NB4 (cell line): ENCODE data around the gene SMPD3.

Experiments used
- DNase-seq: peaks from one replicate; pipeline ENCODE4 v3.0.0; 2010; ENCODE audit warnings: low read depth
- H3K4me3 ChIP-seq: one replicate; pipeline ENCODE4 v1.5.1; 2011; ENCODE audit warnings: mild to moderate bottlenecking, low read depth, low read length, moderate library complexity
- MYC ChIP-seq: IDR thresholded peaks from 2 replicates; pipeline ENCODE4 v1.6.1; 2011; ENCODE audit warnings: low read depth, low read length
- POLR2A ChIP-seq: IDR thresholded peaks from 2 replicates; pipeline ENCODE4 v1.6.1; 2011; ENCODE audit warnings: mild to moderate bottlenecking; ENCODE audit not compliant: insufficient read length; ENCODE audit errors: extremely low read depth
- TF ChIP-seq, protein P1 (sequence below): IDR thresholded peaks from one replicate; pipeline ENCODE4 v1.5.1; 2012; ENCODE audit warnings: low read depth, low read length
- TF ChIP-seq, protein P2 (sequence below): IDR thresholded peaks from 2 replicates; pipeline ENCODE4 v1.6.1; 2011; ENCODE audit warnings: low read depth, low read length

The SMPD3 gene

DNA sequence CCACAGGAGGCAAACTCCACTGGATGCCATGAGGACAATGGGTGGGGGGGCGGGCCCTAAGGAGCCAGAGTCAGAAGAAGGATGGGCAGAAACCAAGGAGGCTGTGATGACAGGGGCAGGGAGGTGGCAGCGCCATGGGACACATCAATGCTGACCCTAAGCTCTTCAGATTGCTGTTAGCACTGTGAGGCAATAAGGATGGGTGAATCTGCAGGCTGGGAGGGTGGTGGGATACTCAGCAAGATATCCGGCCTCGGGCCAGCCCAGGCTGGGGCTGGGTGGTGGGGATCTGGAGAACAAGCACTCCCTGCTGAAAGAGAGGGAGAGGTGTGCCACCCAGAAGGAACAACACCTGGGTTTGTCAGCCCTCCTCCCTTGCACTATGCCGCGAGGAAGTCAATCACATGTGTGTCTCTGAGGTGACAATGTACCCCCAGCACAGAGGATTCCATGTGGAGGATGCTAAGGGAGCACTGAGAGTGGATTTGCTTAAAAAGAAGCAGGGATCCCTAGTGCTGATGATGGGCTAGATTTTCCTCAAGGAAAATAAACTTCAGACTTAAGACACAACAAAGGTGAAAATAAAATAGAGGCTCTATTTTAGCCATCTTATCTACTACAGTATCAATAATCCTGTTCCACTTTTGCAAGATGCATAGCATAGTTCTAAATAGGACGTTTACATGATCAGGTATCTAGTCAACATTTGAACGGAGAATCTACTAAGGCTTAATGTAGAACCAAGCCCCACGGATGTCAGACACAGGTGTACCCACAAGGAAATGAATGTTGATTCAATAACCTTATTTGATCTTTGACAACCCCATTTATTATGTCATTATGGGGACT, 22.6 kb downstream of the SMPD3 start:
- TF ChIP-seq POLR2A (no peak), MYC (no peak)
- TF ChIP-seq, protein P1, sequence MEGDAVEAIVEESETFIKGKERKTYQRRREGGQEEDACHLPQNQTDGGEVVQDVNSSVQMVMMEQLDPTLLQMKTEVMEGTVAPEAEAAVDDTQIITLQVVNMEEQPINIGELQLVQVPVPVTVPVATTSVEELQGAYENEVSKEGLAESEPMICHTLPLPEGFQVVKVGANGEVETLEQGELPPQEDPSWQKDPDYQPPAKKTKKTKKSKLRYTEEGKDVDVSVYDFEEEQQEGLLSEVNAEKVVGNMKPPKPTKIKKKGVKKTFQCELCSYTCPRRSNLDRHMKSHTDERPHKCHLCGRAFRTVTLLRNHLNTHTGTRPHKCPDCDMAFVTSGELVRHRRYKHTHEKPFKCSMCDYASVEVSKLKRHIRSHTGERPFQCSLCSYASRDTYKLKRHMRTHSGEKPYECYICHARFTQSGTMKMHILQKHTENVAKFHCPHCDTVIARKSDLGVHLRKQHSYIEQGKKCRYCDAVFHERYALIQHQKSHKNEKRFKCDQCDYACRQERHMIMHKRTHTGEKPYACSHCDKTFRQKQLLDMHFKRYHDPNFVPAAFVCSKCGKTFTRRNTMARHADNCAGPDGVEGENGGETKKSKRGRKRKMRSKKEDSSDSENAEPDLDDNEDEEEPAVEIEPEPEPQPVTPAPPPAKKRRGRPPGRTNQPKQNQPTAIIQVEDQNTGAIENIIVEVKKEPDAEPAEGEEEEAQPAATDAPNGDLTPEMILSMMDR: no peak
- TF ChIP-seq, protein P2, sequence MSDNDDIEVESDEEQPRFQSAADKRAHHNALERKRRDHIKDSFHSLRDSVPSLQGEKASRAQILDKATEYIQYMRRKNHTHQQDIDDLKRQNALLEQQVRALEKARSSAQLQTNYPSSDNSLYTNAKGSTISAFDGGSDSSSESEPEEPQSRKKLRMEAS: no peak
- no peak for DNase-seq

DNA sequence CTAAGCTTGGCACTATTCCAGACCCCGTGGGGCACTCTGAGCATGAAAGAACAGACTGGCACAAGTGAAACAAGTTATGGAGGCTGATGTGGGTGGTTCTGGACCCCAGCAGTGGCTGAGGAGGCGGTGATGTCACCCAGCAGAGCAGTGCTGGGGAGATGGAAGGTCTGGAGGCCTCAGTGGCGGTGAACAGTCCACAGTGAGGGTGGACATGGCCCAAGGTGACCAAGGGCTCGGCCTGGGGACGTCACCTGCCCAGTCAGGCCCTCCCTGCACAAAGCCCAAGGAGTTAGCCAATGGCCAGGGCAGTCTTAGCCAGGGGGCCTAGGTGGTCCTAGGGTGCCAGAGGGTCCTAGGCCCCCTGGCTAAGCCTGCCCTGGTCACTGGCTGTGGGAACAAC, 24.5 kb downstream of the SMPD3 start:
- H3K4me3 ChIP-seq: no peak overlapping the region
- DNase-seq: no peak
- TF ChIP-seq POLR2A (no peak), MYC (no peak)
- TF ChIP-seq, protein P1: no peak
- TF ChIP-seq, protein P2: no peak

More for the DNA sequence above, 22.6 kb downstream of the SMPD3 start:
- no peak overlapping the region for H3K4me3 ChIP-seq

DNA sequence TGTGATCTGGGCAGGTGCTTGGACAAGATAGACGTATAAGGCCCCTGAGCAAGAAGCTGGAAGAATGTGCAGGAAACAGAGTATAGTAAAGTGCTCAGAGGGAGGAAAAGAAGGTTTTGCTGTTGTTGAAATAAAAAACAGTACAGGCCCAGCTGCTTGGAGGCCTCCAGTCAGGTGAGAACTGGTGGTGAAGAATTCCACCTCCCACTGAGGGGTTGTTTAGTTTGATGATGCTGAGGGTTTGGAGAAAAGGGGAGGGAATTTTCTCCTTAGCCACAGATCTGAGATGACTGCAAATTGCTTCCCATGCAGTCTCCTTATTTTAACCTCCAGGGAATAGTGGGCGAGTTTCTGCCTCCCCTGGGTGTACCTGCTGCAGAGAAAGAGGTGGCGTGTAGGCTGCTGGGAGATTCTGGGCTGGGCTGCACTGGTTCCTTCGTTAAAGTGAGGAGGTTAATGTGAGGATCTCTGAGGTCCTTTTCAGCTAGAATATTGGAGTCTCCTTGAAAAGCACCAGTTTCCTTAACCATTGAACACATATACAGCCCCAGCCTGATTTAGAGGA, 25.8 kb downstream of the SMPD3 start:
- H3K4me3 ChIP-seq: no peak overlapping the region
- TF ChIP-seq, protein P2: no peak
- TF ChIP-seq MYC (no peak), POLR2A (no peak)
- TF ChIP-seq, protein P1: no peak
- DNase-seq: no peak

DNA sequence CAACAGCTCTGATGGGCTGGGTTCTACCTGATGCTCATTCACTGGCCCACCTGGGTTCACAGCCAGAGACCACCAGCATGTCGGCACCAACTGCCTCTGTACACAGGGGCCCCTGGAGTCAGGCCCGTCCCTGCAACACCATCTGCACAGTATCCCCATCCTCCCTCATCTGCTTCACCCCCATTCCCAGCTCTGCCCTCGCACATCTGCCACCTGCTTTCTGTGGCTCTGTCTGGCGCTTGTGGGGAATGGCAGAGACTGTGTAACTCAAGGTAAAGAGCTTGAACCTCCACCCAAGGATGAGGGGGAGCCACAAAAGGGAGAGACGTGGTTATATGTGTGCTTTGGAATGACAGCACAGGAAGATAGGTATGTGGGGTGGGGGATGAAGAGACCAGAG, 27.2 kb downstream of the SMPD3 start:
- TF ChIP-seq POLR2A (no peak), MYC (no peak)
- TF ChIP-seq, protein P1: no peak
- TF ChIP-seq, protein P2: no peak
- H3K4me3 ChIP-seq: no peak overlapping the region
- DNase-seq: no peak

DNA sequence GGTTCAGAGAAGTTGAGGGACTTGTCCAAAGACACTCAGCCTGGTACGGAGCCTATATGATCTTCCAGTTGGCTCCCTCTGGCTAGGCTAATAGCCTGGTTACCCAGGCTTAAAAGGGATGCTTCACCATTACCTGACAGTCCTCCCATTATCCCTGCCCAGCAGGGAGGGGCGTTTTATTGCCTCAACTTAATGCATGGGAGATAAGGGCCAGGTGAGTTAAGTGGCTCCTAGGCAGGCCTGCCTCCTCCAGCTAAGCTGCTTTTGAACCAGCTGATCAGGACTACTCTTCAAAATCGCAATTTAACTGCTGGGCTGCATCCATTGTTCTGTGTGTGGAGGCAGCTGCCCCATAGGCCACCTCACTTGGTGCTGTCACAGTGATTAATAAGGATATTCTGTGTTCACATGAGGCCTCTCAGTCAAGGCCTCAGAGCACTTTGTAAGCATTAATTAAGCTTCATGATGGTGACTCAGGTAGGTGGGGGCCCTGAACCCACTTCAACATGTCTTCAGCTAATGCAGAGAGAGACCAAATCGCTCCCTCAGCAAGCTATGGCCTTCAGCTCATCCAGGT, 27.9 kb downstream of the SMPD3 start:
- DNase-seq: no peak
- no peak overlapping the region for H3K4me3 ChIP-seq
- TF ChIP-seq, protein P1: no peak
- TF ChIP-seq, protein P2: no peak
- TF ChIP-seq POLR2A (no peak), MYC (no peak)
